ENCODE measurements around the gene AP3S2.

DNA sequence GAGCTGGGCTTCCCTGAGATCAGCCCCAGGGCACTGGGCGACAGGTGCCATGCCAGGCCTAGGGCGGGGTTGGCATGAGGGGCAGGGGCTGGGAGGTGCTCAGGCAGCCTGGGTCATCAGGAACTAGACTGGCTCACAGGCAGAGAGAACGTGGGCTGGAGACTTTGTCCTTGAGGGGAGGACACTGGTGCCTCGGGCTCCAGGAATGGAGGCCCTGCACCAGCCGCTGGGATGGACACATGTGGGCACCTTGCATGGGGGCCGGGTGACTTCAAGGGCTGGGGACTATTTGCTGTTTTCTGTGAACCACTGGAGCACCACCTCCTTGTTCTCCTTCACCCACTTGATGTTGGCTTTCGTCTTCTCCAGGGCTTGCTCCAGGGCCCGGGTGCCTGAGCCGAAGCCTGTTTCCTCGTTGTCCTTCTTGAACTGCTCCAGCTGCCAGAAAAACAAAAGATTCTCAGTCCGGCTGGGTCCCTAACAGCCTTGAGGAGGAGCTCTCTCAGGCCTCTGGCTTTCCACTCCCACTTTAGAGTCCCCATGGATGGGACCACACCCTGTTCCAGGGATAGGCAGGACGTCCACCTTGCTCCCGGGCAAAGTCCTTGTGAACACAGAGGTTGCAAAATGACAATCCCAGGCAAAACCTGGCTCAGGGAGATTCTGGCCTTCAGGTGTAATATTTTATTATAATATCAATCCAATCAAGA is 108.6 kb downstream of the AP3S2 start:
- TF ChIP-seq POLR2AphosphoS5 (IDR thresholded peaks at IDR 0.05; ENCODE audit: low read depth) (no peak), CTCF (conservative IDR thresholded peaks at IDR 0.05; ENCODE audit: low read depth in 2 of 2) (no peak), EZH2 (IDR thresholded peaks at IDR 0.05; ENCODE audit: low read depth, unreplicated experiment) (no peak)

Measured in GM23338 (cell line).